Stomach (tissue), 4 donors: Measurements from ENCODE around the gene C5orf63.

Experiments used
- CTCF ChIP-seq, 7 experiments: fragments of 450-650 bp in 4 of 7; fragments of 200-600 bp in 3 of 7; sonication (generic) in 3 of 7; IDR thresholded peaks; one replicate each; pipeline ENCODE4 v1.5.1; 2016 to 2019; ENCODE audit warnings: antibody characterized with exemption in 7 of 7, control low read depth in 2 of 7, mild to moderate bottlenecking in 1 of 7
- EP300 ChIP-seq: sonication (generic); formaldehyde crosslinking; IDR thresholded peaks from one replicate; pipeline ENCODE4 v1.6.1; 2017; ENCODE audit warnings: antibody characterized with exemption
- POLR2A ChIP-seq, 4 donors: fragments of 450-650 bp; IDR thresholded peaks; one replicate each; pipeline ENCODE4 v1.6.1; 2016; ENCODE audit warnings: antibody characterized with exemption in 4 of 4, control low read depth in 2 of 4, mild to moderate bottlenecking in 1 of 4, moderate library complexity in 1 of 4

DNA sequence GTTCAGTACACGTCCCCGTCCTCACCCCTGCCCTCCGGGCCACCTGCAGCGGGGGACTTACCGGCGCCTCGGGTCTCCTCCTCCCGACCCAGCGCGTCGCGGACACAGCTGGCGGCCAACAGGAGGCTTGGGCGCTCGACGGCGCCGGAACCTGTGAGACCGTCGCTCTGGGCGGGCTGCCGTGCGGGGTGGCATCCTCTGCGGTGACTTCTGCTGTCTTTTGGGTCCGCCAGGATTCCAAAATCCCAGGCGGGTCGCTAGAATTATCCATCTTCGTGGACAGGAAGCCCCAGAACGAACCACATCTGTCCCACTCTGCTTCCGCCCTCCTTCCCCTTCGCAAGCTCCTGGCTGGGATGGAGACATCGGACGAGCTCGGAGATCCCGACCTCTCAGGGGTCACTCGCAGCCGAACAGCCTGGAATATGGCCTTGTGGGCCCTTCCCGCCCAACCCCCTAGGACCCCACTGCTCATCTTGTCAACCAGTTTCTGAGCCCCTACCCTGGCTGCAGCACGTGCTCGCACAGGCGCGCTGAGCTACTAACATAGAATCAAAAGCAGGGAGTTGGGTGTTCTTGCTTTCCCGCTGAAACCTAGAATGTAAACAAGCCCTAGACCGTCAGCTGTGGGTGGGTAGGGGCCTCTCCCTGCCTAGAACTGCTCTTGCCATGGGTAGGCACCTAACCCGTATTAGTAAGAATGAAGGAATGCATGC is 42.0 kb downstream of the C5orf63 start:
- TF ChIP-seq CTCF (IDR thresholded peaks at IDR 0.05) (no peak), POLR2A (IDR thresholded peaks at IDR 0.05) (no peak), EP300 (no peak)
